Heart left ventricle (tissue), 16 donors: Measurements from ENCODE around the gene TAPT1. TPM values are rescaled to one million over a fixed set of nuclear protein-coding genes. Genes with fewer than 3 reads are reported as not detected.

Source experiments
- ATAC-seq, 4 donors: fragments of 200-7000 bp; cut with Tn5 transposase; one replicate each; pipeline ENCODE4 v1.9.1; 2020 to 2022; ENCODE audit warnings: moderate library complexity in 4 of 4, mild to moderate bottlenecking in 3 of 4, moderate number of reproducible peaks in 1 of 4
- DNase-seq, 5 donors: peaks; one replicate each; pipeline ENCODE4 v3.0.0-alpha.2; 2020
- H3K27ac ChIP-seq, 12 donors: fragments of 200-600 bp; sonication (generic) in 4 of 12; one replicate each; pipeline versions ENCODE4 v1.5.0 to v1.8.0; 2016 to 2022; ENCODE audit warnings: mild to moderate bottlenecking in 2 of 12
- H3K27me3 ChIP-seq, 9 donors: fragments of 200-600 bp; sonication (generic) in 2 of 9; one replicate each; pipeline versions ENCODE4 v1.5.1 to v1.8.0; 2016 to 2022; ENCODE audit warnings: mild to moderate bottlenecking in 3 of 9
- H3K36me3 ChIP-seq, 9 donors: fragments of 200-600 bp; sonication (generic) in 2 of 9; one replicate each; pipeline versions ENCODE4 v1.5.0 to v1.8.0; 2018 to 2022; ENCODE audit warnings: mild to moderate bottlenecking in 2 of 9
- H3K4me1 ChIP-seq, 12 donors: fragments of 200-600 bp; sonication (generic) in 4 of 12; one replicate each; pipeline versions ENCODE4 v1.5.0 to v1.8.0; 2016 to 2022; ENCODE audit warnings: mild to moderate bottlenecking in 3 of 12
- H3K4me3 ChIP-seq, 12 donors: fragments of 200-600 bp; sonication (generic) in 4 of 12; one replicate each; pipeline versions ENCODE4 v1.5.0 to v1.8.0; 2017 to 2022; ENCODE audit warnings: mild to moderate bottlenecking in 9 of 12, moderate library complexity in 4 of 12
- H3K9me3 ChIP-seq, 12 donors: fragments of 200-600 bp; sonication (generic) in 4 of 12; one replicate each; pipeline versions ENCODE4 v1.5.0 to v1.8.0; 2016 to 2022; ENCODE audit warnings: mild to moderate bottlenecking in 1 of 12
- CTCF ChIP-seq, 12 donors: fragments of 200-600 bp; sonication (generic) in 4 of 12; IDR thresholded peaks; one replicate each; pipeline versions ENCODE4 v1.5.0 to v1.8.0; 2018 to 2022; ENCODE audit warnings: antibody characterized with exemption in 12 of 12, mild to moderate bottlenecking in 5 of 12
- POLR2A ChIP-seq, 2 donors: fragments of 450-650 bp; IDR thresholded peaks; one replicate each; pipeline ENCODE4 v1.6.1; 2017; ENCODE audit warnings: antibody characterized with exemption in 2 of 2, mild to moderate bottlenecking in 2 of 2, moderate library complexity in 2 of 2
- WGBS, 4 donors: extraction: QIAGEN DNeasy Blood & Tissue Kit in 2 of 4; methylation state at CpG; one replicate each; pipeline versions ENCODE4 v1.1.5 to v1.1.7; 2013 to 2018; 5-methylcytosine and 5-hydroxymethylcytosine counted together
- intact Hi-C, 10 donors: fragments of 100-400 bp; cut with DNase I; formaldehyde crosslinking; loops; one replicate each; pipeline versions ENCODE4 v1.11.1 to v1.14.2; 2022
- polyA plus RNA-seq, 2 donors: library from polyadenylated mRNA; stranded (reverse); fragments of 200-250 nt; gene quantifications; one replicate each; pipeline ENCODE4 v1.2.3, GENCODE V29; 2013
- total RNA-seq, 9 donors: library from RNA; depleted of rRNA in 2 of 9; stranded (reverse); fragments of >200 nt in 2 of 9; fragmentation: NEBNext Ultra II Directional in 3 of 9; extraction: Animal tissue kit (Norgen Biotek cat#: 25700) in 3 of 9; gene quantifications; one replicate each; pipeline versions ENCODE4 v1.1.0 to v1.2.4, GENCODE V29; 2016 to 2023
- donor health status: ischemic (EF 13 %, LVEDD 7.1; RV severe dilation, severe dysfunction).
- donor health status: healthy with polysubstance abuse.
- donor health status: DM: no; HTN: yes; CAD: no.
- donor health status: DM: no; HTN: no; CAD: no.
- donor health status: ischemic (EF 25% LVEDD 6.9; RV normal size, moderate dysfunction).
- donor health status: ischemic (EF 25% LVEDD 5.7; RV mildly dilated, moderate dysfunction).
- donor health status: healthy.
- donor health status: DM: yes; HTN: yes; CAD: no.
- donor health status: ischemic (EF 35%, LVEDD 5.7; RV mildly dilated, moderate dysfunction).
- donor health status: nonischemic (EF 11% LVEDD 7.7; RV severe dilation, severe dysfunction).
- donor health status: DM: yes; HTN: yes; CAD: no.
- donor health status: PGD.
- donor health status: ischemic (EF 29% LVEDD 5.4; RV normal size, mild dysfunction).
- donor health status: nonischemic (EF 23%, LVEDD 6.1; RV moderate dilation, normal function).

The TAPT1 gene
- total and polyA plus RNA-seq, 11 donors: 12.3 to 53.4 (median 34.9) TPM

- H3K4me1 ChIP-seq: peaks cover 0 to 59% (median 27%) of the 10 kb centered on the region in 12 donors
- TF ChIP-seq CTCF (IDR thresholded peaks at IDR 0.05) (peak in 11 of 12 donors; percentile 15 to 62 (median 46)), POLR2A (IDR thresholded peaks at IDR 0.05) (no peak)
- no peak for DNase-seq
- ATAC-seq: no peak
- WGBS, 4 donors: 93 to 99% (median 98%) methylated on average over 1 of the region's 1 CpG
- H3K27me3 ChIP-seq: no peaks in the 10 kb centered on the region
- H3K36me3 ChIP-seq: peaks cover 0 to 29% (median 7%) of the 10 kb centered on the region in 9 donors
- intact Hi-C loops: loop anchor here in 9 of 10 donors (2.0 to 10.0 kb wide), 7 partner anchors 63 to 174 kb away; no protein-coding TSS in a partner anchor
- no peak overlapping the region for H3K4me3 ChIP-seq
- no peak overlapping the region for H3K27ac ChIP-seq
- H3K9me3 ChIP-seq: no peaks in the 10 kb centered on the region
These were observed 27.2 kb downstream of the TAPT1 start for GRCh38 chr4:16199093-16199492.

GRCh38 chr4:16197876-16198665 lies 28.2 kb downstream of the TAPT1 start:
- WGBS, 4 donors: 63 to 77% (median 66%) methylated on average over 2 of the region's 2 CpGs
- Histone ChIP-seq H3K27ac (no peak overlapping the region), H3K4me3 (no peak overlapping the region), H3K4me1 (peaks cover 0 to 58% (median 34%) of the 10 kb centered on the region in 12 donors), H3K9me3 (no peaks in the 10 kb centered on the region), H3K27me3 (no peaks in the 10 kb centered on the region), H3K36me3 (peaks cover 0 to 26% (median 7%) of the 10 kb centered on the region in 9 donors)
- no peak for DNase-seq
- ATAC-seq: peak in 3 of 4 donors; percentile 35 to 57 (median 54)
- intact Hi-C loops: loop anchor here in 9 of 10 donors (2.0 to 10.0 kb wide), 7 partner anchors 64 to 173 kb away; no protein-coding TSS in a partner anchor
- TF ChIP-seq CTCF (IDR thresholded peaks at IDR 0.05): no peak
- no peak for TF ChIP-seq POLR2A (IDR thresholded peaks at IDR 0.05)

GRCh38 chr4:16196482-16197393 lies 29.5 kb downstream of the TAPT1 start:
- WGBS, 4 donors: 31 to 46% (median 35%) methylated on average over 9 of the region's 9 CpGs
- Histone ChIP-seq H3K36me3 (peaks cover 0 to 20% (median 8%) of the 10 kb centered on the region in 9 donors), H3K27ac (peak overlapping the region in 11 of 12 donors; percentile 12 to 66 (median 42)), H3K9me3 (no peaks in the 10 kb centered on the region), H3K4me3 (peak overlapping the region in 10 of 12 donors; percentile 11 to 49 (median 28)), H3K4me1 (peaks cover 0 to 57% (median 37%) of the 10 kb centered on the region in 12 donors), H3K27me3 (no peaks in the 10 kb centered on the region)
- TF ChIP-seq POLR2A (IDR thresholded peaks at IDR 0.05) (no peak), CTCF (IDR thresholded peaks at IDR 0.05) (peak in 10 of 12 donors; percentile 0 to 66 (median 48))
- DNase-seq (no peak), ATAC-seq (peak; percentile 78 to 91 (median 88))
- intact Hi-C loops: loop anchor here in 9 of 10 donors (1.0 to 10.0 kb wide), 6 partner anchors 66 to 170 kb away; no protein-coding TSS in a partner anchor
